SH-SY5Y (cell line): Measurements from ENCODE around the gene MMP17.

ENCODE experiments used
- GATA2 ChIP-seq: IDR thresholded peaks from 2 replicates; pipeline ENCODE4 v1.6.1; 2011; ENCODE audit warnings: mild to moderate bottlenecking, low read depth, low read length
- GATA3 ChIP-seq: IDR thresholded peaks from 2 replicates; pipeline ENCODE4 v1.6.1; 2011; ENCODE audit warnings: low read depth, mild to moderate bottlenecking, low read length, moderate library complexity

GRCh38 chr12:131787143-131787660 is 41.0 kb upstream of the MMP17 start:
- TF ChIP-seq GATA3 (no peak), GATA2 (no peak)
